Hematopoietic multipotent progenitor cell (in vitro differentiated cells): ENCODE results near the gene SNAP29. TPM values are rescaled to one million over a fixed set of nuclear protein-coding genes. Genes with fewer than 3 reads are reported as not detected.
"Not testable (repeated sequence)": the region's sequence is repeated elsewhere in the genome, so short reads cannot be mapped to it uniquely, and the experiment has no call there.

ENCODE experiments used
- DNase-seq, 3 donors: peaks; one replicate each; pipeline ENCODE4 v3.0.0-alpha.2; 2011 to 2015; ENCODE audit warnings: low read depth in 2 of 3, low spot score in 2 of 3
- total RNA-seq: library from RNA; depleted of rRNA; stranded (reverse); fragments of >200 nt; gene quantifications from one replicate; pipeline ENCODE4 v1.2.3, GENCODE V29; 2012

Gene SNAP29
- total RNA-seq, 1 donor: 12.7 TPM

GRCh38 chr22:20834206-20834605 is 24.6 kb upstream of the SNAP29 start:
- no peak for DNase-seq

DNA sequence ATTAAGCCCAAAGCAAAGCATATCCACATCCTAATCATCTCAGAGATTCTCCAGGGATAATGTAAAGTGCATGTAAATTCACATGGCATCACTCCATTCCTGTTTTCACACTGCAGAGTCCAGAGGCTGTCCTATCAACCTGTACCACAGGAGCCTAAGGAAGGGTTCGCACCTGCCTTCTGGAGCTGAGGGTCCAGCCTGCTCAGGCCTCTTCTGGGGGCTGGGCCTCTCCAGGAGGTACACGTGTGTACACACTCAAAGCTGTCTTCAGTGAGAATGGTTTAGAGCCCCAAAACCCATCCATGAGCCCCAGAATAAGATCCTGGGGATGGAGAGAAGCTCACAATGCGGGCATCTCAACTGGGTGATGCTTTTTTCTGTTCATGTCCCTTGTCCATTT is 24.1 kb upstream of the SNAP29 start:
- DNase-seq: no peak

- DNase-seq: no peak
These were observed 21.6 kb upstream of the SNAP29 start for GRCh38 chr22:20836987-20837823.

GRCh38 chr22:20839354-20839753 is 19.5 kb upstream of the SNAP29 start:
- not testable (repeated sequence) for DNase-seq

DNA sequence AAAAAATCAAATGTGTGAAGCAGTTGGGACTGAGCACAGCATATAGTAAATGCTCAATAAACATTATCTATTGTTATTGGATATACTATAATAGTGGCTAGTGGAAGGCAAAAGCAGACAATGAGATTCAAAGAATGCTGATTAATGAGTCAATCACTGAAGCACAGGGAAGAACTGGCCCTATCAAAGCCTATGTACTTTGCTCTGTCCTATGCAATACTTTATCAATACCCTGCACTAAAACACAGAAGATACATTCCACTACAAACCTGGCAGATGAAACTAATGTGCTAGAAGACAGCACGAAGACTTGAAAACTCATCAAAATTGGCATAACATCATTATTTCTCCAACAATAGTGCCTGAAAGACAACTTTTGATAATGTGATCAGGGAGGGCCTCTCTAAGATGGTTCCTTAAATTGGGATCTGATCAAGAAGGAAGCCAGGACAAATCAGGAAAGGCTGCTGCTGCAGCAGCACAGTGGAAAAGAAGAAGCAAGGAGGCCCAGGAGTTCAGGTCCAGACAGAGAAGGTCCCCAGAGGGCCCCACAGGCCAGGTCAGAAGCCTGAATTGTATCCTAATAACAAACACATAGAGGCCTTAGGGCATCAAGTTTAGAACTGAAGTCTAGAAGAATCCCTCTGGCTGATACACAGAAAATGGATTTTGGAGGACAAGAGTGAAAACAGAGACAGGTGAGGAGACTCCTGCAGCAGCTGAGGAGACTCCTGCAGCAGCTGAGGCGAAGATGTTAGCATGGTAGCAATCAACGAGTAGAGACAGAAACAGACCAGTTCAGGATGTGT is 18.8 kb upstream of the SNAP29 start:
- no peak for DNase-seq

GRCh38 chr22:20840646-20841371 is 18.0 kb upstream of the SNAP29 start:
- no peak for DNase-seq

DNA sequence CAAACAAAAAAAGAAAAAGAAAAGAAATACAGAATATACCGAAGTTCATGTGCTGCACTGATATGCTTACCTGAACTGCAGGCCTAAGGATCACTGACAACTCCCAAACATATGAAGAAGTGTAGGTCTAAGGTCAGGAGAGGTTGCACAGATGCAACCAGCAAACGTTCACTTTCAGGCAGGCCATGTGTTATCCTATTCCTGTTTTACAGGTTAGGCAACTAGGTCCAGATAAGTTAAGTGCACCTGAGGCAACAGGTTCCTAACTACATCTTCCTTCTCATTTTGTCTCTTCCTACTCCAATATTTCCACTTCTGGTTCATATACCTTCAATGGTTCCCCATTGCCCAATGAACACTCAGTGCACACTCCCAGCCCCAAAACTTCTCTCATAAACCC is 15.3 kb upstream of the SNAP29 start:
- no peak for DNase-seq

- DNase-seq: no peak
These were observed 14.5 kb upstream of the SNAP29 start for GRCh38 chr22:20844055-20845037.

DNA sequence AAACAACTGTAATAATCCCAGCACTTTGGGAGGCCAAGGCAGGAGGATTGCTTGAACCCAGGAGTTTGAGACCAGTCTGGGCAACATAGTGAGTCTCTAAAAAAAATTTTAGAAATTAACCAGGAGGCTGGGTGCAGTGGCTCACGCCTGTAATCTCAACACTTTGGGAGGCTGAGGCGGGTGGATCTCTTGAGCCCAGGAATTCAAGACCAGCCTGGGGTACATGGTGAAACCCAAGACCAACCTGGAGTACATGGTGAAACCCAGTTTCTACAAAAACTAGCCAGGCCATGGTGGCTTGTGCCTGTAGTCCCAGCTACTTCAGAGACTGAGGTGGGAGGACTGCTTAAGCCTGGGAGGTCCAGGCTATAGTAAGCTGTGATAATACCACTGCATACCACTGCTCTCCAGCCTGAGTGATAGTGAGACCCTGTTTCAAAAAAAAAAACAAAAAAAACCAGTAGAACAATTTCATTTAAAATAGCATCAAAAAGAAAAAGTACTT is 11.4 kb upstream of the SNAP29 start:
- no peak for DNase-seq

DNA sequence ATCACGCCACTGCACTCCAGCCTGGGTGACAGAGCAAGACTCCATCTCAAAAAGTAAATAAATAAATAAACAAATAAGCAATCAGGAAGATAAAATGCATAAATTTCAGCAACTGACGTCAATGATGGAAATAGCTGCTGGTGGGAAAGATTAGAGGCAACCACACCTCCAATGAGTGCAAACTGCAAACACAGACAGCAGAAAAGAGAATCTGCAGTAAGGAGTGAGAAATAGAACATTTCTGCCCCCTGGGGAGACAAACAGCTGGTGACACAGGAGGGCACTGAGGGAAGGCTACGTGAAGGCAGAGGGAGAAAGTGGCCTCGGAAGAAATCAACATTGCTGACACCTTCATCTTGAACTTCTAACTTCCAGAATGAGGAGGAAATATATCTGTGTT is 6.7 kb upstream of the SNAP29 start:
- peak in 2 of 3 donors; percentile 34 to 49 for DNase-seq

- no peak for DNase-seq
These were observed 6.3 kb upstream of the SNAP29 start for GRCh38 chr22:20852503-20852902.

GRCh38 chr22:20853236-20853660 is 5.6 kb upstream of the SNAP29 start:
- no peak for DNase-seq

DNA sequence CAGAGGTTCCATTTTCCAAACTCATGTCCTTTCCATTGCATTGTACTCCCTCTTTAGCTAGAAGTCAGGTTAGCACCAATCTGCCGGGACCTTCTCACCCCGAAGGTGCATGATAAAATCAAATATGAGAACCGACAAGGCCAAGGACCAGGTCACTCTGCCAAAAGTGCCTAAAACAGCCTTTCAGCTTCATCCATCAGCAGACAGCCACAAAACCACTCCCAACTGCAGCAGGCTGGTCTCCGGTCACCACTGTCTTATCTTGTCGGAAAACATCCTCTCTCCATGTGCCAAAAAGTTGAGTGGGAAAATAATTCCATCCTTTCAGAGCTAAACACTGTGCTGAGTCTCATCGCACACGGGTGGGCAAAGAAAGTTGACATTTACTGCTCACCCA is 1.6 kb upstream of the SNAP29 start:
- no peak for DNase-seq

DNA sequence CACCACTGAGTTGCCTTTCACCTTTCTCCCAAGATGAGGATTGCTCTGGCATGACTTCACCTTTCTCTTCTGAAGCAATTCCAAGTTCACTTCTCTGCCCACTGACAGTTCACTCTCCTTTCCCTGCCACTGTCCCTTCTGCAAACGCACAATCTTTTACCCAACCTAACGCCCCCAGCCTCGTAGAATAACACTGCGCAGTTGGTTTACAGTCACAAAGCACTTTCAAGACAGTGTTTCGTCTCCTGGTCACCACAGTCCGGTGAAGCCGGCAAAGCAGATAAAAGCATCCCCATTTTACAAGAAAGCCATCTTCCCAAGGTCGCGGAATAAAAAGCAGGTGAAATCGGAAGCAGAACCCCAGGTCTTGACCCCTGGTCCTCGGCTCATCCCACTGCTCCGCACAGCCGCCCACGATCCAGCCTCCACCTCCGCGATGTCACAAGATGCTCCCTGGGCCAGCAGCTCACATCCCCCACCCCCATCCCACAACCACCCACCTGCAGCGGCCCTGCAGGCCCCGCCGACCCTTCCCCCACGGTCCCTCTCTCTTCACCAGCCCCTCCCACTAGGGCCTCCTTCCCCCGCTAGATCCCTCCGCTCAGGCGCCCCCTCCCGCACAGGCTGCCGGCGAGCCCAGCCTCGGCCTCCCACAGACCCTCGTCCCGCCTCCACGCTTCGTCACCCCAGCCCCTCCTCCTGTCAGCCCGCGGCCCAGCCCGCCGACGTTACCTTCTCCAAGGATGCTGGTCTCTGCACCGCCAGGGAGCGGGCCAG is 781 bp upstream of the SNAP29 start:
- DNase-seq: peak in 2 of 3 donors; percentile 87 to 93

DNA sequence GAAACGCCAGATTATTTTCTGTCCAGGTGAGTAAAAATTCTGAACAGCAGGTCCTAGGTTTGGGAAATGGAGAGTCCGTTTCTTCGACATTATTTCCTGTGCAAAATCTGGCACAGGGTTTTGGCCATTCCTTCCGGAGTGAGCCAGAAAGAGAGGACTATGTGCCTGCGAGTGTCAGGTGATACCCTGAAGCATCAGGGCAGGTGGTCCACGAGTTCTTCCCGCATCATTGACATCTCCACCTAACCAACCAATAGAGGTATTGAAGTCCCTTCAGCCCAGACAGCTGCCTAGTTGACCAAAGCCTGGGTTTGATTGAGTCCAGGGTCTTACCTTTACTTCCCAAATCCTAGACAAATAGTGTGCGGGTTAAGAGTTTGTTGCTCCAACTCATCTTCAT is 808 bp downstream of the SNAP29 start:
- DNase-seq: no peak

- DNase-seq: no peak
These were observed 3.7 kb downstream of the SNAP29 start for GRCh38 chr22:20862540-20862939.

DNA sequence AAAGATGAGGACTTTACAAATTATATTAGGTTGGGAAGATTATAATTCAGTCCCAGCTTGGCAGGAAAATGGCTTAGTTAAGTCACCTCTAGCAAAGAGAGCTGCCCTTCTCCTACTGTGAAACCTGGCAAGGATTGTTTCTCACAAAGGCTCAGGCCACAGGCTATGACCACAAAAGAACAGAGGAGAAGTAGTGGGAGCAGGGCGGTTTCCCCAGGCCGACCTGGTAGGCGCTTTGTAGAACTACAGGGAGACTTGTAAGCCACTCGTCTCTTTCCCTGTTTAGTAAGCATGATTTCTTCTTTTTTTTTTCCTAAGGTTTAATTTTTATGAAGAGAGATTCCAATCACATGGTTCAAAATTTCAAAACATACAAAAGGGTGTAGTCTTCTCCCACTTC is 4.6 kb downstream of the SNAP29 start:
- peak in 1 of 3 donors; percentile 9 for DNase-seq

- DNase-seq: no peak
These were observed 5.5 kb downstream of the SNAP29 start for GRCh38 chr22:20864186-20864908.
